ENCODE data around the gene TLR8. TPM values are rescaled to one million over a fixed set of nuclear protein-coding genes. Genes with fewer than 3 reads are reported as not detected.

The TLR8 gene
- total RNA-seq = under 1 TPM; 0.08 to 0.84 (median 0.52) TPM

GRCh38 chrX:12906046-12906761 is at the start of gene TLR8:
Gene TLR8 (plus strand): TSS chrX:12906620. CDS start chrX:12906707, 87 bp downstream.
- no peak within 1 kb of the TSS for H3K4me3 ChIP-seq (ENCODE audit: low read depth, poor library complexity, severe bottlenecking)
- TF ChIP-seq CTCF (IDR thresholded peaks at IDR 0.05) (no peak), POLR2A (IDR thresholded peaks at IDR 0.05) (no peak)
- intact Hi-C loops (cut with DNase I; ENCODE audit: low total_unique reads) = no loop called here
- DNase-seq (ENCODE audit: low spot score in 2 of 2) = no peak
- 79 to 91% methylated on average over 15 of the region's 15 CpGs for WGBS, 2 donors

GRCh38 chrX:12865359-12865758 is 41.1 kb upstream of the TLR8 start:
- intact Hi-C loops (cut with DNase I; ENCODE audit: low total_unique reads) = no loop called here
- TF ChIP-seq CTCF (IDR thresholded peaks at IDR 0.05) (no peak), POLR2A (IDR thresholded peaks at IDR 0.05) (no peak)
- H3K4me3 ChIP-seq (ENCODE audit: low read depth, poor library complexity, severe bottlenecking) = no peak overlapping the region
- no peak for DNase-seq (ENCODE audit: low spot score in 2 of 2)
- WGBS, 2 donors = 57 to 63% methylated on average over 6 to 7 of the region's 7 CpGs

DNA sequence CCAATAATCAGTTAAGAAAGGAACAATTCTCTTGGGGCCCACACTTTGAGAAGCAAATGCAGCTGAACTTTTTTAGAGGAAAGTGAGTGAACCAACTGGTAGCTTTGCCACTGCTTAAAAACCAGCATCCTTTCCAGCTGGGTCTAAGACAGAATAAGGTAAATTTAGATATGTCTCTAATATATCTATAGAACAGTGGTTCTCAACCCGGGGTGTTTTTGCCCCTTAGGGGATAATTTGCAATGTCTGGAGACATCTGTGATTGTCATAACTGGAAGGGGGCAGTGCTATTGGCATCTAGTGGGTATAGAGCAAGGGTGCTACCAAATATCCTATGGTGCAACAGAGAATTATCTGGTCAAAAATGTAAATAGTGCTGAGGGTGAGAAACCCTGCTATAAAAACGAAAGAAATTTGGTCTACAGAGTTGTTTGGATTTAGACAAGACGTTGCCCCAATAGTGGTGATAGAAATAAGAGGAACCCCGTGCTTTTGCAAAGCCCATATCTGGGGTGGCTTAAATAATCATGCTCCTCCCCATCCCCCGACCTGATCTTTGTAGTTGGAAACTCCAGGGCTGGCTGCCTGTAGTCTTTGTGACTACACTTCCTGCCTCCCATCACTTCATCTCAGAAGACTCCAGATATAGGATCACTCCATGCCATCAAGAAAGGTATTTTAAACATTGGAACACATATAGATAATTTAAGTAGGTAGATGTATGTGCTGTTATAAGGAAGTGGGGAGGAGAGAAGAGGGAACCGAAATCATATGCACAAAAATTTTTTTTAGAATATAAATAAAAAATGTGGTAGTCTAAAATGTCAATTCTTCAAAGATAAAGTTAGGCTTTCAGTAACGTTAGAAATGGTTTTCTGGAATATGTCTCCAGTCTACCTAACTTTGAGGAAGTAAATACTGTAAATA is 39.7 kb upstream of the TLR8 start, which contains the start of gene TLR7:
Gene TLR7 (plus strand): TSS at position 622 of the 927 bp plus-strand sequence. CDS start 507 bp downstream, outside the sequence.
- DNase-seq (ENCODE audit: low spot score in 2 of 2) = no peak
- intact Hi-C loops (cut with DNase I; ENCODE audit: low total_unique reads) = no loop called here
- no peak within 1 kb of the TSS for H3K4me3 ChIP-seq (ENCODE audit: low read depth, poor library complexity, severe bottlenecking)
- TF ChIP-seq POLR2A (IDR thresholded peaks at IDR 0.05) (no peak), CTCF (IDR thresholded peaks at IDR 0.05) (no peak)
- 66 to 67% methylated on average over 7 of the region's 7 CpGs for WGBS, 2 donors

GRCh38 chrX:12867685-12868084 is 38.7 kb upstream of the TLR8 start:
- intact Hi-C loops (cut with DNase I; ENCODE audit: low total_unique reads) = no loop called here
- no peak overlapping the region for H3K4me3 ChIP-seq (ENCODE audit: low read depth, poor library complexity, severe bottlenecking)
- 40 to 53% methylated on average over 4 of the region's 4 CpGs for WGBS, 2 donors
- TF ChIP-seq POLR2A (IDR thresholded peaks at IDR 0.05) (no peak), CTCF (IDR thresholded peaks at IDR 0.05) (no peak)
- no peak for DNase-seq (ENCODE audit: low spot score in 2 of 2)

DNA sequence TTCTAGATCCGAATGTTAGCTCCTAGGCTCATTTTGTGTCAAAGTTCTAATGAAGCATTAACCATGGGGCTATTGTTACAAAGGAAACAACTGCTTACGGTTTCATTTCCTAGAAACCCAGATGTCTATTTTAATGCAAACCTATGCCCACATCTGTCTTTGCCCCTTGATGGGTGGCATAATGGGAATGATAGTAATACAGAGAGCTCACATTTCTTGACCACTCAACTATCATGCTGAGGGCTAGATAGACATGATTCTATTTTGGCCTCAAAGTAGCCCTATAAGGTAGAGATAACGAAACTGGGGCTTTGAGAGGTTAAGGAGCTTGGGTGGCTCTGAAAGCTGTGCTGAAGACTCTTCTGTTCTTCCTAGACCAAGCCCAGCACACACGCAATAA is 37.7 kb upstream of the TLR8 start:
- TF ChIP-seq CTCF (IDR thresholded peaks at IDR 0.05) = no peak
- TF ChIP-seq POLR2A (IDR thresholded peaks at IDR 0.05) = no peak
- intact Hi-C loops (cut with DNase I; ENCODE audit: low total_unique reads) = no loop called here
- no peak for DNase-seq (ENCODE audit: low spot score in 2 of 2)
- no peak overlapping the region for H3K4me3 ChIP-seq (ENCODE audit: low read depth, poor library complexity, severe bottlenecking)
- WGBS, 2 donors = 88 to 90% methylated on average over 4 of the region's 4 CpGs

All from lower leg skin (tissue), 4 donors.